Lower leg skin (tissue), 3 donors: Measurements from ENCODE around the gene TRAF7.

ENCODE experiments used
- CTCF ChIP-seq, 3 donors: fragments of 450-650 bp; IDR thresholded peaks; one replicate each; pipeline ENCODE4 v1.5.1; 2016; ENCODE audit warnings: antibody characterized with exemption in 3 of 3, mild to moderate bottlenecking in 3 of 3, moderate library complexity in 2 of 3
- POLR2A ChIP-seq, 2 donors: fragments of 450-650 bp; IDR thresholded peaks; one replicate each; pipeline ENCODE4 v1.6.1; 2016 to 2017; ENCODE audit warnings: antibody characterized with exemption in 2 of 2, mild to moderate bottlenecking in 1 of 2, moderate library complexity in 1 of 2

DNA sequence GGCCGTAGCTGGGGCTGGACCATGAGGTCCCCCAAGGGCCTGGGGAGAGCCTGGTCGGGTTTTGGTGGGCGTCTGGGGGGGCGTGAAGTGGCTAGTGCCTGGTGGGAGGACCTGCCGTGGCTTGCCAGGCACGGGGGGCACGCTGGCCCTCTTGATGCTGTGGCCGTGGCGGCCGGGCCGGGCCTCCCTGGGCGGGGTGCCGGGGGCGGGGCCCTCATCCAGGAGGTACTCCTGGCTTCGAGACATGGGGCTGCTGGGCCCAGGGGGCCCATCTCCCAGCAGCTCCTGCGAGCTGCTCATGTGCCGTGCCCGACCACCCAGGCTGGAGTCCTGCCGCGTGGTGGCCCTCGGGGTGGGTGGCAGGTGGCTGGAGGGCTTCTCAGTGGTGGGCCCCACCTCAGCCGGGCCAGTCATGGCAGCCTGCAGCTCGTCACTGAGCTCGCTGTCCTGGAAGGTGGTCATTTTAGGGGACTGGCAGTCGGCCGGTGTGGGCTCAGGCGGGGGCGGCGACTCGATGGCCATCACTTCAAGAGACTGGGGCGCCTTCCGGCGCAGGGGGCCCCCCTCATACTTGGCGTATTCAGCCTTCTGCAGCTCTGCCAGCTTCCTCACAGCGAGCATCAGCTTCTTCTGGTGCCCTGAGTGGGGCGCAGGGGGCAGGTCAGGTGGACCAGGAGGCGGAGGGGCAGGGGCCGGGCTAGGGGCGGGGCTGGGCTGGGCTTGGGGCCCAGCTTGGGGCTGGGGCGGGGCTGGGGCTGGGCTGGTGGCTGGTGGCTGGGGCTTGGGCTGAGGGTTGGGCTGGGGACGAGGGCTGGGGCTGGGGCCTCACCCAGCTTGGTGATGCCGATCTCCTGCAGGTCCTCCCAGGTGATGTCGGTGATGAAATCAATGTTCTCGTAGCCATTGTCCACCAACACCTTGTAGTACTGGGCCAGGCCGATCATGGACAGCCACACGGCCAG lies 25.7 kb downstream of the TRAF7 start:
- no peak for TF ChIP-seq CTCF (IDR thresholded peaks at IDR 0.05)
- no peak for TF ChIP-seq POLR2A (IDR thresholded peaks at IDR 0.05)
